HG03064 (cell line): ENCODE measurements around the gene L3HYPDH.

ENCODE experiments used
- ATAC-seq: cut with Tn5 transposase; IDR thresholded peaks from one replicate; pipeline ENCODE4 v1.9.1; 2021; ENCODE audit warnings: low read depth; ENCODE audit not compliant: unreplicated experiment

L3HYPDH gene

GRCh38 chr14:59483819-59484638 is at the start of gene L3HYPDH, which contains the start of gene JKAMP:
L3HYPDH (minus strand) TSS chr14:59484408; CDS start chr14:59484316, 92 bp downstream.
JKAMP (plus strand) TSS chr14:59484517; CDS start chr14:59484590, 73 bp downstream.
- ATAC-seq = peak; percentile 89

DNA sequence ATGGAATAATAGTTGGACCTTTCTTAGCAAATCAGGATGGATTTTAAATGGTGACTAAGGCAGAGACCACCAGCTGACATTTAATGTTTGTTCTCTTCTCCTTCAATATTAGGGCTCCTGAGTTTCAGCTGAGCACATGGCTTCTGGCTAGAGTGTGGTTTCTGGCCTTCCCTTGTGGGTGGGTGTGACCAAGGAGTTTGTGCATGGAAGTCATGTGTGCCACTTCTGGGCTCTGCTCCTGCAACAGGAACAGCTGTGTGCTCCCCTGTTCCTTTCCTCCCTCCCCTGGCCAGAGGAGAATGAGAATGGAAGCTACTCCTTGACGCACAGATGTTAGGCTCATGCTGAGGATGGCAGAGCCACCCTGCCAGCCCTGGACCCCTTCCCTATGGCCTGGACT is 48.2 kb upstream of the L3HYPDH start:
- ATAC-seq = no peak

GRCh38 chr14:59530349-59530748 is 46.1 kb upstream of the L3HYPDH start:
- ATAC-seq = no peak

DNA sequence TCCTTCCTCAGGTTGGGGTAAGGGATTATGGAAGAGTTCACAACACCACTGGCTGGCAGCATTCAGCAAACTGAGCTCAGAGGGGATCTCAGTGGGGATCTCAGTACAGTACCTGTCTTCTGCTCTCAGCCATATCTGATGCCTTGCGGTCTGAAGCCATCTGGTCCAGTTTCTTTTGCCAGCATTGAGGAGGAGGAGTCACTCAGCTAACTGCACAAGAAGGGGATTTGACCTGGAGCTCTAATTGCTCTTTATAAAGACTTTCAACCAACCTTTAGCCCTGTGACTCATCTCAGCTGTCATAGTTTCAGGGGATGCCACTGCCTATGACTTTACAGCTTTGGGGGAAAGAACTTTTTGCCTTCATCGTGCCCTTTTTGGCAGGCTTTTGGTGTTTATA is 45.0 kb upstream of the L3HYPDH start:
- ATAC-seq = no peak

DNA sequence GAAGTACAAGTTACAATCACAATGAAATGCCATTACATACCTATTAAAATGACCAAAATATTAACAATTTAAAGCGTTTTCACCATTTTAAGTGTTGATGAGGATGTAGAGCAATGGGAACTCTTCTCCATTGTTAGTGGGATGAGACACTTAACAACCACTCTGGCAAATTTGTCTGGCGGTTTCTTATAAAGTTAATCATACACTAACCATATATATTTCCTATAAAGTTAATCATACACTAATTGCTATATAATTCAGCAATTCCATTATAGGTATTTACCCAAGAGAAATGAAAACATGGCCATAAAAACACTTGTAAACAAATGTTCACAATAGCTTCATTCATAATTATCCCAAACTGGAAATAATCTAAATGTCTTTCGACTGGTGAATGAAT is 36.0 kb upstream of the L3HYPDH start:
- no peak for ATAC-seq

- ATAC-seq = no peak
Measured at GRCh38 chr14:59511916-59512575, 27.8 kb upstream of the L3HYPDH start.

- ATAC-seq = no peak
Measured at GRCh38 chr14:59510966-59511365, 26.8 kb upstream of the L3HYPDH start.

GRCh38 chr14:59510001-59510400 is 25.8 kb upstream of the L3HYPDH start:
- no peak for ATAC-seq

- ATAC-seq = no peak
Measured at GRCh38 chr14:59509101-59509500, 24.9 kb upstream of the L3HYPDH start.

- no peak for ATAC-seq
Measured at GRCh38 chr14:59507752-59508103, 23.5 kb upstream of the L3HYPDH start.

DNA sequence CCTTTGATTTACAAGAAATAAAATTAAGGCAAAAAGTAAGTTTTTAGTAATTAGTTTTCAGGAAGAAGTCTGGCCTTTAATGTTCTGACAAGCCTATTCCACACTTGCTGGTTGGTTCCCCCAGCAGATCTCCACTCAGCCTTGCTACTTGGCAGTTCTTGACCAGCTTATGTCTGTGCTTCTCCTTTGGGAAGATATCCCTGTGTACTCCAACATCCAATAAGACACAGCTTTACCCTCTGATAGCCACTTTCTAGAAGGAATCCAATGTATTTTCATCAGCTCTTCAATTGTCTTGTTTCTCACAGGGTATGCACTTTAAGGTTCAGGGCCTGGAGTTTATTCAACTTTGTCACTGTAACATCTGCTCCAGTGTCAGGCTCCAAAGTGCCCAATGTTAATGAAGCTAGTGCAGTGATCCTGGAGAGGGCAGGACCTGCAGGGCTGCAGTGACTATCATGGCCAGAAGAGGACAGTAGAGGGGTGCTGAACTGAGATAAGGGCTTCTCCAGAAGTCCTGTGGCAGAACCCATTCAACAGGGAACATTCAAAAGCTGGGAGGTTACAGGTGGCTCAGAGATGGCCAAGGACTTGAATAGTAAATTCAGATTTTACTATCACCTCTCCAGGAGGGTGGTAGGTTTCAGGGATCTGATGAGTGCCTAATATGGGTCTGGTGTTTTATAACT is 23.0 kb upstream of the L3HYPDH start:
- ATAC-seq = no peak

DNA sequence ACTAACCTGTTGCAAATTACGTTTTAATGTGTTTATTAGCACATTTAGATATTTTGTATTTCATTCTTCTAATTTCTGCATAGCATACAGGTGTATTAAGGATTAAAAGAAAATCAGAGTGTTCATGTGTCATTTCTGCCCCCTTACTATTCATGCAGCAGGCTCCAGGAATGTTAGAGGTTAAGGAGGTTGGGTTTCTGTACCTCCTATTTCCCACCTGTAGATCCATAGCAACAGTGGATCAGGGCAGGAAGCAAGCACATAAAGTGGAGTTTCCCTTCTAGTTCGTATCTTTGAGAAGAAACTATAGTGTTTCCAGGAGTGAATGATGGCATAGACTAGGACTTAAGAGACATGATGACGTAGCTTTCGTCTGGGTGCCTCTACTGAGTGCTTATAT is 19.0 kb upstream of the L3HYPDH start:
- ATAC-seq = no peak

- ATAC-seq = no peak
Measured at GRCh38 chr14:59500732-59501131, 16.5 kb upstream of the L3HYPDH start.

DNA sequence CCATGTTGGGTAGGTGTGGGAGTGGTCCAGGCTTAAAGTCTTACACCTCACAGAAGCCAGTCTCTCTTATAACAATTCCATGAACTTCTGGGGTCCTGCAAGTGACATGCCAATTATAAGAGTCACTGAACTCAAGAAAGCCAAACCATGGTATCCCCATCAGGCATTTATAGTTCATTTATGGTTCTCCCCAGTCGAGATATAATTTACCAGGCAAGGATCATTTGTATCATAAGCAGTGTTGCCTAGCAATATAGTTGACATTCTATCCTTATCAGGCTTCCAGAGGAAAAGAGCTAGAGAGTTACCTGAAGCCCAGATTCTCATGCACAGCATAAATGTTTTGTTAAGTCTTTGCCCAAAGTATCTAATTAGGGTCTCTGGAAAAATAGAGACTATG is 8.2 kb upstream of the L3HYPDH start:
- ATAC-seq = no peak

- no peak for ATAC-seq
Measured at GRCh38 chr14:59490756-59491155, 6.5 kb upstream of the L3HYPDH start.

- ATAC-seq = peak; percentile 39
Measured at GRCh38 chr14:59484639-59485175, 499 bp upstream of the L3HYPDH start.

DNA sequence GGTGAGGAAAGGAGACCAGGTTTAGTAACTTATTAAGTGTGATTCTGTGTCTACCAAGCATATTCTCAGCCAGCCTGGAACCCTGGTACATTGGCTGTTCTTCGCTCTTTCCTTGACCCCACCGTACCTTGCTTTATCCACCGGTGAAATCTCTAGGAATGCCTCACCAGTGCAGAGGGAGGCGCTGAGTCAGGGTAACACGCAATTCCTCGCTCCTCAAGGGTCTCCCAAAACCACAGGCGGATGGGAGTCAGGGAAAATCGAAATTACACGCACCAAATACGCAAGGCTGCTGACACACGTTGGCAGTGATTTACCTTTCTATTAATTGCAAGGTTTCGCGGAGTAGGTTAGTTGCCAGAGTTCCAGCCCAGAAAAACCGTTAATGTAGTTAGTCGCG is 845 bp downstream of the L3HYPDH start:
- no peak for ATAC-seq

DNA sequence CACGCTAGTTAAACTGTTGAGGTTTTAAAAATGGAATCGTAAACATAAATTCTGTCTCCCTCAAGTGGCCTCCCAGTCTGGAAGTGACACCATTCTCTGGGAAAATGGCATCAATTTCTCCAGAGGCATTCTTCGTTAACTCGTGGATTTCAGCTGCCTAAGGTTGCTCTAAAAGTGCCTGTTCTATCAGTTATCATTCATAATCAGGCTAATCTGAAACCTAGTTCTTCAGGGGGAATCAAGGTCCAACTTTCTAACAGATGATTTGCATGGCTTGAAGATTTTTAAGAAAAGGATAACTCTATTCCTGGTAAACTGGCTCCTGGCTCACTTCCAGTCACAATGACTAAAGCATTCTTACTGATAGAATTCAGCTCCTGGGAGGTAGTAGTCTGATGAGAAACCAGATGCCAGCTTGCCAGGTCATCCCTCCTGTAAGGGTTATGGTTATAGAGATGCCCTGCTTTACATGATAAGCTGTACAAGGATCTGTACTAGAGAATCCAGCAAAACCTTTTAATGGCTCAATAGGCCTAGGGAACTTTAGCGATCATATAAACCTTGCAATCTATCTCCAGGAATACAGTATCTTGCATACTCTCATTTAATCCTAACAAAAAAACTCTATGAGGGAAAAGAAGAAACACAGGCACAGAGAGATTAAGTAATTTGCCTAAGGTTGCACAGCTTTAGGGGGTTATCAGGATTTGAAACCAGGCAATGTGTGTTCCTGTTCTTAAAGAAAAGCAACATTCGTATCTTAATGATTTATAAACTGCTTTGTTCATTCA is 1.5 kb downstream of the L3HYPDH start:
- no peak for ATAC-seq

GRCh38 chr14:59481871-59482540 is 2.2 kb downstream of the L3HYPDH start:
- no peak for ATAC-seq

DNA sequence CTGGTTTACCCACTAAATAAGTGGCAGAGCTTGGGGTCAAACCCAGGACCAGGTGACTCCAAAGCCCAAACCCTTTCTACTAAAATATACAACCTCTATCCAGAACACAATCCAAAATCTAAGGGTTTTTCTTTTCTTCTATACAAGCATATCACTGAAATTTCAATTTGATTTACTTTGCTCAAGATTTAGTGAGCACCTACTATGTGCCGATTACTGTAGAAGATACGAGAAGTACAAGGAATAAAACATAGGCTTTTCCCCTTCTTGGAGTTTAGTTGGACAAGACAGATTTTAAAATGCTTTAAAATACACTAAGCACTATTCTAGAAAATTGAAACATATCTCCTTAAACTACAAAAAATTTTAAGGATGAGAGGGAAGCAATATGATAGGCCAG is 2.8 kb downstream of the L3HYPDH start:
- no peak for ATAC-seq
